Measurements from ENCODE around the gene TBX18. TPM values are rescaled to one million over a fixed set of nuclear protein-coding genes. Genes with fewer than 3 reads are reported as not detected.

Gene TBX18
- polyA plus RNA-seq, 2 donors: 0.57 to 0.89 TPM

GRCh38 chr6:84667252-84668213 is 96.9 kb downstream of the TBX18 start:
- WGBS, 2 donors: 78 to 84% methylated on average over 5 of the region's 5 CpGs
- no peaks in the 10 kb centered on the region for H3K9me3 ChIP-seq (ENCODE audit: control insufficient read depth in 2 of 2, insufficient read depth in 1 of 2, low read depth in 1 of 2, low read length in 1 of 2)
- no peaks in the 10 kb centered on the region for H3K4me1 ChIP-seq (ENCODE audit: control insufficient read depth in 2 of 2, insufficient read depth in 2 of 2, low read length in 1 of 2)
- H3K36me3 ChIP-seq (ENCODE audit: control insufficient read depth in 2 of 2, insufficient read depth in 2 of 2, low read length in 1 of 2): no peaks in the 10 kb centered on the region
- no peak overlapping the region for H3K4me3 ChIP-seq (ENCODE audit: low read depth in 1 of 2, low read length in 2 of 2)
- H3K27ac ChIP-seq (ENCODE audit: low read depth in 2 of 2, low read length in 1 of 2): no peak overlapping the region
- H3K27me3 ChIP-seq (ENCODE audit: control insufficient read depth in 1 of 2, insufficient read depth in 2 of 2, low read length in 2 of 2): no peaks in the 10 kb centered on the region

- Histone ChIP-seq H3K4me1 (ENCODE audit: control insufficient read depth in 2 of 2, insufficient read depth in 2 of 2, low read length in 1 of 2) (no peaks in the 10 kb centered on the region), H3K4me3 (ENCODE audit: low read depth in 1 of 2, low read length in 2 of 2) (no peak overlapping the region), H3K36me3 (ENCODE audit: control insufficient read depth in 2 of 2, insufficient read depth in 2 of 2, low read length in 1 of 2) (no peaks in the 10 kb centered on the region), H3K27ac (ENCODE audit: low read depth in 2 of 2, low read length in 1 of 2) (no peak overlapping the region), H3K27me3 (ENCODE audit: control insufficient read depth in 1 of 2, insufficient read depth in 2 of 2, low read length in 2 of 2) (no peaks in the 10 kb centered on the region), H3K9me3 (ENCODE audit: control insufficient read depth in 2 of 2, insufficient read depth in 1 of 2, low read depth in 1 of 2, low read length in 1 of 2) (no peaks in the 10 kb centered on the region)
- 73 to 79% methylated on average over 4 of the region's 4 CpGs for WGBS, 2 donors
These were observed 99.0 kb downstream of the TBX18 start for GRCh38 chr6:84665401-84665800.

- H3K4me1 ChIP-seq (ENCODE audit: control insufficient read depth in 2 of 2, insufficient read depth in 2 of 2, low read length in 1 of 2): no peaks in the 10 kb centered on the region
- WGBS, 2 donors: 39 to 43% methylated on average over 2 of the region's 2 CpGs
- no peaks in the 10 kb centered on the region for H3K9me3 ChIP-seq (ENCODE audit: control insufficient read depth in 2 of 2, insufficient read depth in 1 of 2, low read depth in 1 of 2, low read length in 1 of 2)
- no peaks in the 10 kb centered on the region for H3K27me3 ChIP-seq (ENCODE audit: control insufficient read depth in 1 of 2, insufficient read depth in 2 of 2, low read length in 2 of 2)
- no peak overlapping the region for H3K4me3 ChIP-seq (ENCODE audit: low read depth in 1 of 2, low read length in 2 of 2)
- H3K27ac ChIP-seq (ENCODE audit: low read depth in 2 of 2, low read length in 1 of 2): no peak overlapping the region
- H3K36me3 ChIP-seq (ENCODE audit: control insufficient read depth in 2 of 2, insufficient read depth in 2 of 2, low read length in 1 of 2): no peaks in the 10 kb centered on the region
These were observed 100.5 kb downstream of the TBX18 start for GRCh38 chr6:84663866-84664265.

GRCh38 chr6:84657486-84657885 is 106.9 kb downstream of the TBX18 start:
- H3K4me3 ChIP-seq (ENCODE audit: low read depth in 1 of 2, low read length in 2 of 2): no peak overlapping the region
- no peaks in the 10 kb centered on the region for H3K36me3 ChIP-seq (ENCODE audit: control insufficient read depth in 2 of 2, insufficient read depth in 2 of 2, low read length in 1 of 2)
- no peaks in the 10 kb centered on the region for H3K27me3 ChIP-seq (ENCODE audit: control insufficient read depth in 1 of 2, insufficient read depth in 2 of 2, low read length in 2 of 2)
- WGBS, 2 donors: 79 to 86% methylated on average over 2 of the region's 2 CpGs
- H3K27ac ChIP-seq (ENCODE audit: low read depth in 2 of 2, low read length in 1 of 2): no peak overlapping the region
- no peaks in the 10 kb centered on the region for H3K9me3 ChIP-seq (ENCODE audit: control insufficient read depth in 2 of 2, insufficient read depth in 1 of 2, low read depth in 1 of 2, low read length in 1 of 2)
- no peaks in the 10 kb centered on the region for H3K4me1 ChIP-seq (ENCODE audit: control insufficient read depth in 2 of 2, insufficient read depth in 2 of 2, low read length in 1 of 2)

- Histone ChIP-seq H3K4me1 (ENCODE audit: control insufficient read depth in 2 of 2, insufficient read depth in 2 of 2, low read length in 1 of 2) (no peaks in the 10 kb centered on the region), H3K4me3 (ENCODE audit: low read depth in 1 of 2, low read length in 2 of 2) (no peak overlapping the region), H3K27me3 (ENCODE audit: control insufficient read depth in 1 of 2, insufficient read depth in 2 of 2, low read length in 2 of 2) (no peaks in the 10 kb centered on the region), H3K27ac (ENCODE audit: low read depth in 2 of 2, low read length in 1 of 2) (no peak overlapping the region), H3K9me3 (ENCODE audit: control insufficient read depth in 2 of 2, insufficient read depth in 1 of 2, low read depth in 1 of 2, low read length in 1 of 2) (no peaks in the 10 kb centered on the region), H3K36me3 (ENCODE audit: control insufficient read depth in 2 of 2, insufficient read depth in 2 of 2, low read length in 1 of 2) (no peaks in the 10 kb centered on the region)
- WGBS, 2 donors: 56 to 67% methylated on average over 2 of the region's 2 CpGs
These were observed 107.4 kb downstream of the TBX18 start for GRCh38 chr6:84657025-84657424.

GRCh38 chr6:84653027-84653551 is 111.3 kb downstream of the TBX18 start:
- Histone ChIP-seq H3K36me3 (ENCODE audit: control insufficient read depth in 2 of 2, insufficient read depth in 2 of 2, low read length in 1 of 2) (no peaks in the 10 kb centered on the region), H3K4me3 (ENCODE audit: low read depth in 1 of 2, low read length in 2 of 2) (no peak overlapping the region), H3K27me3 (ENCODE audit: control insufficient read depth in 1 of 2, insufficient read depth in 2 of 2, low read length in 2 of 2) (no peaks in the 10 kb centered on the region), H3K9me3 (ENCODE audit: control insufficient read depth in 2 of 2, insufficient read depth in 1 of 2, low read depth in 1 of 2, low read length in 1 of 2) (no peaks in the 10 kb centered on the region), H3K27ac (ENCODE audit: low read depth in 2 of 2, low read length in 1 of 2) (no peak overlapping the region), H3K4me1 (ENCODE audit: control insufficient read depth in 2 of 2, insufficient read depth in 2 of 2, low read length in 1 of 2) (no peaks in the 10 kb centered on the region)
- 76 to 80% methylated on average over 3 of the region's 3 CpGs for WGBS, 2 donors

GRCh38 chr6:84652356-84653026 is 111.9 kb downstream of the TBX18 start:
- WGBS, 2 donors: 60 to 64% methylated on average over 3 of the region's 3 CpGs

GRCh38 chr6:84651583-84651982 is 112.8 kb downstream of the TBX18 start:
- H3K27me3 ChIP-seq (ENCODE audit: control insufficient read depth in 1 of 2, insufficient read depth in 2 of 2, low read length in 2 of 2): no peaks in the 10 kb centered on the region
- no peak overlapping the region for H3K4me3 ChIP-seq (ENCODE audit: low read depth in 1 of 2, low read length in 2 of 2)
- WGBS, 2 donors: 51 to 56% methylated on average over 1 of the region's 1 CpG
- H3K9me3 ChIP-seq (ENCODE audit: control insufficient read depth in 2 of 2, insufficient read depth in 1 of 2, low read depth in 1 of 2, low read length in 1 of 2): no peaks in the 10 kb centered on the region
- no peaks in the 10 kb centered on the region for H3K4me1 ChIP-seq (ENCODE audit: control insufficient read depth in 2 of 2, insufficient read depth in 2 of 2, low read length in 1 of 2)
- no peak overlapping the region for H3K27ac ChIP-seq (ENCODE audit: low read depth in 2 of 2, low read length in 1 of 2)
- no peaks in the 10 kb centered on the region for H3K36me3 ChIP-seq (ENCODE audit: control insufficient read depth in 2 of 2, insufficient read depth in 2 of 2, low read length in 1 of 2)

More at GRCh38 chr6:84652356-84653026, 111.9 kb downstream of the TBX18 start:
- no peak overlapping the region for H3K4me3 ChIP-seq (ENCODE audit: low read depth in 1 of 2, low read length in 2 of 2)
- no peaks in the 10 kb centered on the region for H3K36me3 ChIP-seq (ENCODE audit: control insufficient read depth in 2 of 2, insufficient read depth in 2 of 2, low read length in 1 of 2)
- no peaks in the 10 kb centered on the region for H3K9me3 ChIP-seq (ENCODE audit: control insufficient read depth in 2 of 2, insufficient read depth in 1 of 2, low read depth in 1 of 2, low read length in 1 of 2)
- no peaks in the 10 kb centered on the region for H3K4me1 ChIP-seq (ENCODE audit: control insufficient read depth in 2 of 2, insufficient read depth in 2 of 2, low read length in 1 of 2)
- H3K27me3 ChIP-seq (ENCODE audit: control insufficient read depth in 1 of 2, insufficient read depth in 2 of 2, low read length in 2 of 2): no peaks in the 10 kb centered on the region
- no peak overlapping the region for H3K27ac ChIP-seq (ENCODE audit: low read depth in 2 of 2, low read length in 1 of 2)

GRCh38 chr6:84648444-84648843 is 116.0 kb downstream of the TBX18 start:
- no peaks in the 10 kb centered on the region for H3K27me3 ChIP-seq (ENCODE audit: control insufficient read depth in 1 of 2, insufficient read depth in 2 of 2, low read length in 2 of 2)
- H3K36me3 ChIP-seq (ENCODE audit: control insufficient read depth in 2 of 2, insufficient read depth in 2 of 2, low read length in 1 of 2): no peaks in the 10 kb centered on the region
- H3K4me3 ChIP-seq (ENCODE audit: low read depth in 1 of 2, low read length in 2 of 2): no peak overlapping the region
- no peak overlapping the region for H3K27ac ChIP-seq (ENCODE audit: low read depth in 2 of 2, low read length in 1 of 2)
- H3K4me1 ChIP-seq (ENCODE audit: control insufficient read depth in 2 of 2, insufficient read depth in 2 of 2, low read length in 1 of 2): no peaks in the 10 kb centered on the region
- H3K9me3 ChIP-seq (ENCODE audit: control insufficient read depth in 2 of 2, insufficient read depth in 1 of 2, low read depth in 1 of 2, low read length in 1 of 2): no peaks in the 10 kb centered on the region

Data from esophagus (tissue), 2 donors.